Measurements from ENCODE around the gene EIF1. TPM values are rescaled to one million over a fixed set of nuclear protein-coding genes. Genes with fewer than 3 reads are reported as not detected.

EIF1 gene
- total RNA-seq (2021; ENCODE audit: unreplicated experiment) (1,082 TPM), Bru-seq, nascent RNA (percentile 100 among the genes with signal in this experiment), BruChase-seq, experiment 1, labeled RNA remaining after a 6-hour chase (percentile 100 among the genes with signal in this experiment), BruChase-seq, experiment 2, labeled RNA remaining after a 2-hour chase (percentile 100 among the genes with signal in this experiment)
- 1,232 and 1,393 TPM in 2 replicates for polyA plus RNA-seq (2012)
- long read RNA-seq, transcript EIF1-203 (4 exons, 2,330 nt), result major isoform, 831 of 923 reads
- long read RNA-seq, transcript EIF1-205 (3 exons, 1,428 nt), result minor isoform, 5 of 923 reads
- long read RNA-seq, transcript EIF1-202 (2 exons, 2,170 nt), result minor isoform, 19 of 923 reads
- long read RNA-seq, partial matches to known transcripts, result 14 of 923 reads
- long read RNA-seq, other reads (novel, unspliced or antisense), result 50 of 923 reads

GRCh38 chr17:41688641-41689496, at the start of gene EIF1:
Gene EIF1, plus strand, starts transcription at chr17:41688885. Its CDS starts 154 bp downstream, at chr17:41689039.
- peak; percentile 76 for ATAC-seq
- BruUV-seq (replicated peaks), result no TSS peak

More at GRCh38 chr17:41688641-41689496, at the start of gene EIF1:
- intact Hi-C loops (cut with micrococcal nuclease), result no loop called here
- CTCF ChIA-PET, result interaction anchor here (0.6 to 2.4 kb wide), 10 partner anchors 11 to 1613 kb away, joined by 3 to 23 read pairs (median 3); partner anchors contain the start of gene JUP
- H4K20me1 ChIP-seq (ENCODE audit: insufficient read depth), result peaks cover 21% of the 10 kb centered on the region
- H3K36me3 ChIP-seq (ENCODE audit: control insufficient read depth in 1 of 2, insufficient read depth in 2 of 2, low read length in 2 of 2), result peaks cover 30 to 41% of the 10 kb centered on the region in 2 experiments
- H3K9me2 ChIP-seq (ENCODE audit: insufficient read depth), result no peaks in the 10 kb centered on the region
- peaks cover 28% of the 10 kb centered on the region for H3K79me2 ChIP-seq (ENCODE audit: insufficient read depth, low read length)
- H3K27ac ChIP-seq (ENCODE audit: low read depth, low read length), result peak within 1 kb of the TSS; percentile 97
- TF ChIP-seq ZNF274 (IDR thresholded peaks at IDR 0.05; ENCODE audit: low read depth, low read length) (no peak), EZH2 (IDR thresholded peaks at IDR 0.05) (no peak), SP1 (IDR thresholded peaks at IDR 0.05; ENCODE audit: low read depth) (peak; percentile 97), POLR2AphosphoS5 (IDR thresholded peaks at IDR 0.05; ENCODE audit: low read depth, low read length) (peak; percentile 92), CEBPB (IDR thresholded peaks at IDR 0.05; ENCODE audit: low read depth) (peak; percentile 95), POLR2A (IDR thresholded peaks at IDR 0.05; ENCODE audit: borderline replicate concordance, extremely low read depth, insufficient read depth, insufficient read length) (peak; percentile 93), CBX3 (IDR thresholded peaks at IDR 0.05; ENCODE audit: low read depth) (peak; percentile 44; the same call in 1 of the 2 replicates), ZBTB33 (IDR thresholded peaks at IDR 0.05; ENCODE audit: extremely low read depth, insufficient replicate concordance, low read length) (peak; percentile 56), FOSL1 (IDR thresholded peaks at IDR 0.05; ENCODE audit: low read depth) (no peak), YY1 (IDR thresholded peaks at IDR 0.05; ENCODE audit: extremely low read depth, insufficient replicate concordance, low read depth, low read length) (peak; percentile 75), SIN3A (IDR thresholded peaks at IDR 0.05; ENCODE audit: low read depth) (peak; percentile 95), TCF7L2 (IDR thresholded peaks at IDR 0.05; ENCODE audit: borderline replicate concordance, extremely low read depth, insufficient read depth, insufficient read length) (peak; percentile 64), ZFX (IDR thresholded peaks at IDR 0.05) (peak; percentile 93), MAX (IDR thresholded peaks at IDR 0.05) (peak; percentile 92), JUND (IDR thresholded peaks at IDR 0.05) (peak; percentile 63), EGR1 (IDR thresholded peaks at IDR 0.05; ENCODE audit: low read depth) (no peak; the same call in 1 of the 2 replicates), CTCF (IDR thresholded peaks at IDR 0.05 in 2 of 3, conservative IDR thresholded peaks at IDR 0.05 in 1 of 3; ENCODE audit: borderline replicate concordance in 1 of 3, insufficient read depth in 1 of 3, low read depth in 2 of 3, low read length in 2 of 3) (no peak)
- peak within 1 kb of the TSS; percentile 85 for H3K4me2 ChIP-seq (ENCODE audit: low read length)
- H3K4me3 ChIP-seq (replicated peaks in 1 of 2; ENCODE audit: low read depth in 1 of 2, low read length in 2 of 2), result peak within 1 kb of the TSS; percentile 81 to 93
- H3K27me3 ChIP-seq (ENCODE audit: insufficient read depth, low read length), result no peaks in the 10 kb centered on the region
- POLR2A ChIA-PET, result interaction anchor here (0.6 to 4.1 kb wide), 57 partner anchors 9 to 1218 kb away, joined by 3 to 112 read pairs (median 4); partner anchors contain the start of genes JUP, KRT19 and P3H4
- H3K9me3 ChIP-seq (ENCODE audit: control insufficient read depth in 1 of 2, insufficient read depth in 1 of 2, low read depth in 1 of 2, low read length in 2 of 2), result no peaks in the 10 kb centered on the region
- peak within 1 kb of the TSS; percentile 99 for H3K9ac ChIP-seq (ENCODE audit: low read length)
- H3K4me1 ChIP-seq (ENCODE audit: control insufficient read depth in 1 of 2, insufficient read depth in 2 of 2, low read length in 2 of 2), result peaks cover 10 to 17% of the 10 kb centered on the region in 2 experiments
- H2AFZ ChIP-seq (ENCODE audit: low read depth, low read length, poor library complexity, severe bottlenecking), result peak within 1 kb of the TSS; percentile 73
- RAD21 ChIA-PET (ENCODE audit: low non-redundant PET in 1 of 2, low total read pairs in 2 of 2, uncharacterized antibody in 2 of 2, unreplicated experiment in 2 of 2), result interaction anchor here (0.5 to 1.3 kb wide), 2 partner anchors 26 to 175 kb away, joined by 3 to 4 read pairs; no protein-coding TSS in a partner anchor
- peak; percentile 99 for DNase-seq (ENCODE audit: low read depth, low spot score)

All from HCT116 (cell line).